HepG2 (cell line): ENCODE data around the gene YWHAB. TPM values are rescaled to one million over a fixed set of nuclear protein-coding genes. Genes with fewer than 3 reads are reported as not detected.

Experiments used
- ATAC-seq: fragments of 200-7000 bp; cut with Tn5 transposase; 3 replicates; pipeline ENCODE4 v1.9.1; 2020; ENCODE audit warnings: mild to moderate bottlenecking, moderate library complexity
- BruUV-seq: library from RNA; stranded (reverse); fragments of 400-500 nt; replicated peaks from 2 replicates; lab custom pipeline; 2021; lab: Mats Ljungman, UMichigan
- CTCF ChIA-PET: fragments of 300-600 bp; formaldehyde crosslinking; extraction: SDS; loops from one replicate; lab custom pipeline; 2021; ENCODE audit warnings: low total read pairs, inconsistent platforms, low intra/inter-chr PET ratio; lab: Yijun Ruan, JAX
- POLR2A ChIA-PET: fragments of 350-600 bp; sonication (Branson Sonifier 250); formaldehyde crosslinking; loops from one replicate; lab custom pipeline; 2020; ENCODE audit warnings: antibody characterized with exemption, inconsistent platforms; lab: Yijun Ruan, JAX
- DNase-seq: peaks from one replicate; pipeline ENCODE4 v3.0.0-alpha.2; 2015; ENCODE audit warnings: low spot score
- FAIRE-seq: peaks from 3 replicates; lab custom pipeline; 2011; peaks lifted over from hg19 to GRCh38; lab: Jason Lieb, UNC
- H2AFZ ChIP-seq: one replicate; pipeline ENCODE4 v1.6.1; 2011; ENCODE audit warnings: low read length, inconsistent platforms
- H3K27ac ChIP-seq: fragments of 300-600 bp; 3 replicates; pipeline ENCODE4 v1.8.0; 2011; ENCODE audit warnings: mixed run types, mild to moderate bottlenecking, mixed read lengths, low read length, inconsistent platforms; ENCODE audit not compliant: insufficient read depth; ENCODE audit errors: extremely low read length
- H3K27me3 ChIP-seq, 2 experiments: fragments of 200-600 bp in 1 of 2; 2 replicates in 1 of 2; 3 replicates in 1 of 2; pipeline versions ENCODE4 v1.6.0 to v1.8.0; 2011; ENCODE audit warnings: low read length in 2 of 2, mild to moderate bottlenecking in 2 of 2, moderate library complexity in 2 of 2, inconsistent platforms in 1 of 2; ENCODE audit not compliant: insufficient read depth in 2 of 2, control insufficient read depth in 1 of 2
- H3K36me3 ChIP-seq, 2 experiments: fragments of 200-600 bp in 1 of 2; replicated peaks in 1 of 2; 2 replicates in 1 of 2; 3 replicates in 1 of 2; pipeline versions ENCODE4 v1.5.1 to v1.8.0; 2011; ENCODE audit warnings: low read length in 2 of 2, inconsistent platforms in 1 of 2; ENCODE audit not compliant: insufficient read depth in 2 of 2, control insufficient read depth in 1 of 2
- H3K4me1 ChIP-seq: 2 replicates; pipeline ENCODE4 v1.5.1; 2012; ENCODE audit warnings: low read length, inconsistent platforms; ENCODE audit not compliant: insufficient read depth
- H3K4me2 ChIP-seq: 2 replicates; pipeline ENCODE4 v1.6.0; 2011; ENCODE audit warnings: low read depth, low read length, inconsistent platforms
- H3K4me3 ChIP-seq, 3 experiments: fragments of 200-600 bp in 1 of 3; sonication (generic), shearing (Covaris generic) in 1 of 3; replicated peaks in 1 of 3; 2 replicates each; pipeline ENCODE4 v1.5.1; 2011 to 2016; ENCODE audit warnings: low read length in 3 of 3, inconsistent platforms in 2 of 3, low read depth in 2 of 3, mild to moderate bottlenecking in 2 of 3, control low read depth in 1 of 3, mixed read lengths in 1 of 3; ENCODE audit not compliant: insufficient read depth in 1 of 3
- H3K79me2 ChIP-seq: one replicate; pipeline ENCODE4 v1.6.1; 2011; ENCODE audit warnings: low read length, inconsistent platforms; ENCODE audit not compliant: insufficient read depth
- H3K9ac ChIP-seq: 2 replicates; pipeline ENCODE4 v1.6.0; 2011; ENCODE audit warnings: mild to moderate bottlenecking, low read depth, low read length, inconsistent platforms; ENCODE audit not compliant: insufficient read depth
- H3K9me3 ChIP-seq: 2 replicates; pipeline ENCODE4 v1.5.1; 2012; ENCODE audit warnings: mild to moderate bottlenecking, low read length
- H4K20me1 ChIP-seq: 2 replicates; pipeline ENCODE4 v1.6.0; 2011; ENCODE audit warnings: inconsistent platforms, mild to moderate bottlenecking, low read length, moderate library complexity; ENCODE audit not compliant: insufficient read depth
- CBX5 ChIP-seq: sonication (generic); formaldehyde crosslinking; IDR thresholded peaks from 2 replicates; pipeline ENCODE4 v1.4.0; 2020; ENCODE audit warnings: missing genetic modification reagents, borderline replicate concordance
- HHEX ChIP-seq: IDR thresholded peaks from 2 replicates; pipeline ENCODE4 v1.6.1; 2016; ENCODE audit warnings: control low read depth
- HMG20A ChIP-seq: IDR thresholded peaks from 2 replicates; pipeline ENCODE4 v1.6.1; 2016; ENCODE audit warnings: borderline replicate concordance
- IRX3 ChIP-seq: sonication (generic); formaldehyde crosslinking; IDR thresholded peaks from 2 replicates; pipeline ENCODE4 v1.8.1; 2023; ENCODE audit warnings: mild to moderate bottlenecking, low read depth, missing genetic modification reagents, borderline replicate concordance
- MXI1 ChIP-seq: IDR thresholded peaks from 3 replicates; pipeline ENCODE4 v1.6.1; 2012; ENCODE audit warnings: low read depth, low read length, inconsistent platforms, borderline replicate concordance
- NAIF1 ChIP-seq: sonication (generic); formaldehyde crosslinking; IDR thresholded peaks from 2 replicates; pipeline ENCODE4 v1.5.0; 2020; ENCODE audit warnings: mild to moderate bottlenecking, missing genetic modification reagents, borderline replicate concordance
- NFE2L1 ChIP-seq: sonication (generic); formaldehyde crosslinking; IDR thresholded peaks from 2 replicates; pipeline ENCODE4 v1.4.0; 2020; ENCODE audit warnings: missing genetic modification reagents, mild to moderate bottlenecking, borderline replicate concordance
- PAF1 ChIP-seq: IDR thresholded peaks from 2 replicates; pipeline ENCODE4 v1.6.1; 2016; ENCODE audit warnings: missing genetic modification reagents, missing compliant biosample characterization
- PTBP1 ChIP-seq: fragments of 200-400 bp; formaldehyde crosslinking; IDR thresholded peaks from 2 replicates; pipeline ENCODE4 v1.6.1; 2018; ENCODE audit warnings: low read length, low read depth; ENCODE audit not compliant: poor library complexity, severe bottlenecking
- RARG ChIP-seq: sonication (generic); formaldehyde crosslinking; IDR thresholded peaks from 2 replicates; pipeline ENCODE4 v1.4.0; 2020; ENCODE audit warnings: low read depth, mild to moderate bottlenecking, missing genetic modification reagents
- RFXANK ChIP-seq: IDR thresholded peaks from 2 replicates; pipeline ENCODE4 v1.6.1; 2016
- THAP11 ChIP-seq: IDR thresholded peaks from 2 replicates; pipeline ENCODE4 v1.6.1; 2016; ENCODE audit warnings: missing biosample characterization, missing genetic modification reagents
- XRCC5 ChIP-seq: fragments of 200-400 bp; formaldehyde crosslinking; optimal IDR thresholded peaks from 2 replicates; pipeline ENCODE3; 2017; ENCODE audit warnings: mild to moderate bottlenecking, low read length
- YEATS4 ChIP-seq: sonication (generic); formaldehyde crosslinking; IDR thresholded peaks from 2 replicates; pipeline ENCODE4 v1.4.0; 2020; ENCODE audit warnings: missing genetic modification reagents, borderline replicate concordance
- ZBTB3 ChIP-seq: sonication (generic); formaldehyde crosslinking; IDR thresholded peaks from 2 replicates; pipeline ENCODE4 v1.4.0; 2020; ENCODE audit warnings: low read depth, mild to moderate bottlenecking, moderate library complexity, missing genetic modification reagents, borderline replicate concordance
- ZFY ChIP-seq: sonication (generic); formaldehyde crosslinking; IDR thresholded peaks from 2 replicates; pipeline ENCODE4 v1.4.0; 2020; ENCODE audit warnings: missing genetic modification reagents
- ZNF263 ChIP-seq: sonication (generic); formaldehyde crosslinking; IDR thresholded peaks from 2 replicates; pipeline ENCODE4 v1.4.0; 2020; ENCODE audit warnings: missing genetic modification reagents
- ZNF318 ChIP-seq: sonication (generic); formaldehyde crosslinking; IDR thresholded peaks from 2 replicates; pipeline ENCODE4 v1.4.0; 2020; ENCODE audit warnings: mild to moderate bottlenecking, missing genetic modification reagents
- WGBS: methylation state at CpG from one replicate; pipeline ENCODE4 v1.1.6; 2017; ENCODE audit warnings: low lambda C conversion rate; 5-methylcytosine and 5-hydroxymethylcytosine counted together
- in situ Hi-C: cut with HindIII; loops from 2 replicates; pipeline ENCODE4 v1.10.0; 2017; ENCODE audit warnings: low pct_unique_long_range_greater_than_20kb; ENCODE audit not compliant: extremely low pct_ligation_motif_present
- intact Hi-C: fragments of 100-400 bp; cut with micrococcal nuclease; formaldehyde crosslinking; loops from one replicate; pipeline ENCODE4 v1.10.0; 2022; ENCODE audit not compliant: unreplicated experiment
- polyA plus RNA-seq, 8 experiments: library from polyadenylated mRNA; depleted of rRNA in 3 of 8; stranded (reverse) in 7 of 8; unstranded in 1 of 8; fragments of >200 nt; fragmentation: Illumina TruSeq in 4 of 8; extraction: Trizol in 4 of 8; gene quantifications; 2 replicates each; pipeline versions ENCODE4 v1.2.1 to v1.2.3, GENCODE V29; 2011 to 2016; ENCODE audit warnings: low read depth in 4 of 8, missing spikeins in 1 of 8, mixed read lengths in 1 of 8; ENCODE audit not compliant: insufficient read depth in 1 of 8
- total RNA-seq, 5 experiments: library from RNA; depleted of rRNA; stranded (reverse); fragments of >200 nt; fragmentation: Illumina TruSeq; extraction: Trizol; gene quantifications; 2 replicates each; pipeline ENCODE4 v1.2.3, GENCODE V29; 2016; ENCODE audit warnings: low read depth in 1 of 5

YWHAB gene
- total and polyA plus RNA-seq, 2 of the 13 experiments (the other 11 are each of a cell fraction or from before 2014, with no cell fraction given) = 77.2 to 121 TPM

GRCh38 chr20:44952731-44953130 lies 67.2 kb downstream of the YWHAB start:
- H3K27me3 ChIP-seq = no peaks in the 10 kb centered on the region
- no TSS peak for BruUV-seq
- no peak for ATAC-seq
- no peak overlapping the region for H3K4me3 ChIP-seq
- peaks cover 10% of the 10 kb centered on the region for H3K4me1 ChIP-seq
- FAIRE-seq = no peak
- H3K36me3 ChIP-seq = peaks cover 63 to 87% of the 10 kb centered on the region in 2 experiments
- H3K4me2 ChIP-seq = no peak overlapping the region
- WGBS = 98% methylated on average over 1 of the region's 1 CpG
- POLR2A ChIA-PET = interaction anchor here (2.6 to 7.2 kb wide), 2 partner anchors 9 to 11 kb away, joined by 14 to 51 read pairs; partner anchors contain the start of gene TOMM34
- CTCF ChIA-PET = no interaction called here
- in situ Hi-C loops (no loop called here), intact Hi-C loops (no loop called here)
- no peak for DNase-seq
- no peak overlapping the region for H3K9ac ChIP-seq
- no peak overlapping the region for H3K27ac ChIP-seq
- no peak overlapping the region for H2AFZ ChIP-seq
- peaks cover 4% of the 10 kb centered on the region for H3K79me2 ChIP-seq
- H4K20me1 ChIP-seq = no peaks in the 10 kb centered on the region
- no peaks in the 10 kb centered on the region for H3K9me3 ChIP-seq
- TF ChIP-seq ZFY (CRISPR knock-in tag) (no peak), HHEX (CRISPR knock-in tag) (no peak), ZBTB3 (CRISPR knock-in tag) (no peak), CBX5 (CRISPR knock-in tag) (no peak), IRX3 (no peak), PTBP1 (no peak), RFXANK (no peak), MXI1 (no peak), PAF1 (CRISPR knock-in tag) (no peak), NFE2L1 (CRISPR knock-in tag) (no peak), XRCC5 (no peak), HMG20A (no peak), ZNF318 (no peak), RARG (CRISPR knock-in tag) (no peak), ZNF263 (CRISPR knock-in tag) (no peak), NAIF1 (CRISPR knock-in tag) (no peak), YEATS4 (no peak), THAP11 (CRISPR knock-in tag) (no peak)
